SK-N-SH (cell line): ENCODE measurements around the gene UNKL.

ENCODE experiments used
- CTCF ChIP-seq: fragments of 200-600 bp; sonication (generic); IDR thresholded peaks from 2 replicates; pipeline ENCODE4 v1.6.1; 2017; ENCODE audit warnings: antibody characterized with exemption, mild to moderate bottlenecking, moderate library complexity
- EZH2phosphoT487 ChIP-seq: fragments of 200-600 bp; sonication (generic); IDR thresholded peaks from 2 replicates; pipeline ENCODE4 v1.6.1; 2017; ENCODE audit warnings: low read depth, mixed run types, mild to moderate bottlenecking, antibody characterized with exemption, moderate library complexity, borderline replicate concordance
- GATA2 ChIP-seq: sonication (generic); formaldehyde crosslinking; IDR thresholded peaks from 2 replicates; pipeline ENCODE4 v1.5.0; 2020; ENCODE audit warnings: mild to moderate bottlenecking, missing genetic modification reagents
- JUND ChIP-seq: IDR thresholded peaks from 2 replicates; pipeline ENCODE4 v1.4.0; 2012
- PBX3 ChIP-seq: IDR thresholded peaks from 2 replicates; pipeline ENCODE4; 2012
- POLR2AphosphoS5 ChIP-seq: IDR thresholded peaks from 2 replicates; pipeline ENCODE4 v1.6.1; 2012; ENCODE audit warnings: low read depth, low read length
- RCOR1 ChIP-seq: fragments of 150-350 bp; IDR thresholded peaks from 2 replicates; pipeline ENCODE4 v1.6.1; 2017; ENCODE audit warnings: antibody characterized with exemption, low read length
- REST ChIP-seq: IDR thresholded peaks from 2 replicates; pipeline ENCODE4 v1.6.1; 2012; ENCODE audit warnings: mild to moderate bottlenecking, low read depth, low read length, moderate library complexity
- RFX5 ChIP-seq: IDR thresholded peaks from 2 replicates; pipeline ENCODE4 v1.6.1; 2012; ENCODE audit warnings: mild to moderate bottlenecking, improper control_type of control experiment, low read length
- RXRA ChIP-seq: IDR thresholded peaks from 2 replicates; pipeline ENCODE4 v1.4.0; 2012; ENCODE audit warnings: low read depth, mild to moderate bottlenecking, borderline replicate concordance
- TCF12 ChIP-seq: IDR thresholded peaks from 2 replicates; pipeline ENCODE4 v1.4.0; 2012
- USF1 ChIP-seq: IDR thresholded peaks from 2 replicates; pipeline ENCODE4 v1.4.0; 2012; ENCODE audit warnings: low read depth, borderline replicate concordance
- USF2 ChIP-seq: fragments of 150-350 bp; IDR thresholded peaks from 2 replicates; pipeline ENCODE4 v1.6.1; 2017; ENCODE audit warnings: antibody characterized with exemption, low read length, low read depth, borderline replicate concordance
- YY1 ChIP-seq: IDR thresholded peaks from 2 replicates; pipeline ENCODE4 v1.4.0; 2012; ENCODE audit warnings: low read depth, mild to moderate bottlenecking

GRCh38 chr16:1383556-1383955, 30.9 kb downstream of the UNKL start:
- TF ChIP-seq CTCF (no peak), RXRA (no peak), RCOR1 (no peak), RFX5 (no peak), JUND (no peak), YY1 (no peak), USF2 (no peak), TCF12 (no peak), EZH2phosphoT487 (no peak), REST (no peak), USF1 (no peak), GATA2 (CRISPR knock-in tag) (no peak), POLR2AphosphoS5 (no peak), PBX3 (no peak)
